GM12872 (cell line): ENCODE data around the gene UGDH.

Experiments used
- CTCF ChIP-seq: IDR thresholded peaks from 3 replicates; pipeline ENCODE4 v1.5.1; 2011; ENCODE audit warnings: low read depth, mild to moderate bottlenecking, low read length, moderate library complexity; ENCODE audit not compliant: insufficient read depth

UGDH gene

GRCh38 chr4:39466747-39467146 lies 60.5 kb downstream of the UGDH start:
- no peak for TF ChIP-seq CTCF

- TF ChIP-seq CTCF = no peak
These were observed 62.2 kb downstream of the UGDH start for GRCh38 chr4:39464886-39465501.

- TF ChIP-seq CTCF = no peak
These were observed 68.5 kb downstream of the UGDH start, which contains the start of the genes LIAS and RPL9 for GRCh38 chr4:39458505-39459300. TSS of gene LIAS (plus strand) at chr4:39459056. CDS start at chr4:39459118, 62 bp downstream. TSS of gene RPL9 (minus strand) at chr4:39458922. CDS start at chr4:39458439, 483 bp downstream.

GRCh38 chr4:39456946-39457763 lies 70.1 kb downstream of the UGDH start:
- TF ChIP-seq CTCF = no peak

- no peak for TF ChIP-seq CTCF
These were observed 71.8 kb downstream of the UGDH start for GRCh38 chr4:39455486-39455885.

- no peak for TF ChIP-seq CTCF
These were observed 73.5 kb downstream of the UGDH start for GRCh38 chr4:39453738-39454137.
